H4 (cell line): ENCODE data around the gene PHC3. TPM values are rescaled to one million over a fixed set of nuclear protein-coding genes. Genes with fewer than 3 reads are reported as not detected.
A peak's percentile ranks its signal among the peaks of the same experiment; 100 is the strongest.
"Not testable (repeated sequence)": the region's sequence is repeated elsewhere in the genome, so short reads cannot be mapped to it uniquely, and the experiment has no call there.

Source experiments
- DNase-seq: peaks from one replicate; pipeline ENCODE4 v3.0.0-alpha.2; 2015; ENCODE audit warnings: low spot score
- total RNA-seq: library from RNA; depleted of rRNA; stranded (reverse); fragments of >200 nt; shearing (Covaris generic); gene quantifications from 2 replicates; pipeline ENCODE4 v1.2.3, GENCODE V29; 2014

Gene PHC3
- total RNA-seq, 1 experiment from 2014 or later = 14.9 TPM

- DNase-seq = no peak
Measured at GRCh38 chr3:170130532-170130931, 51.0 kb downstream of the PHC3 start.

GRCh38 chr3:170128977-170129431 lies 52.5 kb downstream of the PHC3 start:
- peak; percentile 9 for DNase-seq

GRCh38 chr3:170128259-170128976 lies 53.1 kb downstream of the PHC3 start:
- no peak for DNase-seq

- DNase-seq = no peak
Measured at GRCh38 chr3:170117134-170117533, 64.4 kb downstream of the PHC3 start.

GRCh38 chr3:170114165-170114564 lies 67.4 kb downstream of the PHC3 start:
- DNase-seq = not testable (repeated sequence)

GRCh38 chr3:170111147-170111771 lies 70.3 kb downstream of the PHC3 start:
- DNase-seq = no peak

- no peak for DNase-seq
Measured at GRCh38 chr3:170109579-170110293, 71.8 kb downstream of the PHC3 start.

GRCh38 chr3:170108955-170109354 lies 72.6 kb downstream of the PHC3 start:
- no peak for DNase-seq

GRCh38 chr3:170107941-170108340 lies 73.6 kb downstream of the PHC3 start:
- no peak for DNase-seq

- no peak for DNase-seq
Measured at GRCh38 chr3:170102431-170102830, 79.1 kb downstream of the PHC3 start.

GRCh38 chr3:170100944-170101343 lies 80.6 kb downstream of the PHC3 start:
- no peak for DNase-seq

GRCh38 chr3:170098753-170099152 lies 82.8 kb downstream of the PHC3 start:
- DNase-seq = no peak

- DNase-seq = no peak
Measured at GRCh38 chr3:170096342-170096741, 85.2 kb downstream of the PHC3 start.

GRCh38 chr3:170095771-170096170 lies 85.8 kb downstream of the PHC3 start:
- no peak for DNase-seq

GRCh38 chr3:170092907-170093306 lies 88.6 kb downstream of the PHC3 start:
- DNase-seq = no peak

- no peak for DNase-seq
Measured at GRCh38 chr3:170090601-170090981, 90.9 kb downstream of the PHC3 start.

GRCh38 chr3:170089862-170090600 lies 91.5 kb downstream of the PHC3 start:
- no peak for DNase-seq

- DNase-seq = no peak
Measured at GRCh38 chr3:170085396-170085795, 96.1 kb downstream of the PHC3 start.

GRCh38 chr3:170083343-170083742 lies 98.2 kb downstream of the PHC3 start:
- DNase-seq = no peak

- DNase-seq = no peak
Measured at GRCh38 chr3:170081079-170081741, 100.3 kb downstream of the PHC3 start.

- DNase-seq = no peak
Measured at GRCh38 chr3:170080605-170081004, 100.9 kb downstream of the PHC3 start.
